Ramos (cell line): ENCODE measurements around the gene RPAP3.

Experiments
- in situ Hi-C: fragments of 300-500 bp; cut with MboI; formaldehyde crosslinking; loops from one replicate; pipeline ENCODE4 v1.14.3; 2022; ENCODE audit warnings: low sequenced_read_pairs; ENCODE audit not compliant: unreplicated experiment

The RPAP3 gene

DNA sequence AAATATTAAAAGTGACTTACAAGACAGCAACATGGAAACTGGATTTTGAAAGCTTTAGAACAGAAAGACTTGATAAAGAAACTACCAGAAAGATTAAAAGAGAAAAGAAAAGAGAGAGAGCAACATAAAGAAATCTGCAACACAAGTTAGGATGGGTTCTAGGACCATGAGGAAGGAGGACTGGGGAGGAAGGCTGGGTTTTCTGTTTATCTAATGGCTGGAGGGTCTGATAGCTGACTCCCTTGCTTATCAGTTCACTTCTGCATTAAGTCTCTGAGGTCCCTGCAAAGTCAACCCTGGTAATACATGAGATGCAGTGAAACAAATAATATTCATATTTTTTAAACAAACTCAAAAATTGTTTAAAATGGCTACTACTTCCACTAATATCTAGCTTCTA lies 90.1 kb downstream of the RPAP3 start:
- in situ Hi-C loops = no loop called here

DNA sequence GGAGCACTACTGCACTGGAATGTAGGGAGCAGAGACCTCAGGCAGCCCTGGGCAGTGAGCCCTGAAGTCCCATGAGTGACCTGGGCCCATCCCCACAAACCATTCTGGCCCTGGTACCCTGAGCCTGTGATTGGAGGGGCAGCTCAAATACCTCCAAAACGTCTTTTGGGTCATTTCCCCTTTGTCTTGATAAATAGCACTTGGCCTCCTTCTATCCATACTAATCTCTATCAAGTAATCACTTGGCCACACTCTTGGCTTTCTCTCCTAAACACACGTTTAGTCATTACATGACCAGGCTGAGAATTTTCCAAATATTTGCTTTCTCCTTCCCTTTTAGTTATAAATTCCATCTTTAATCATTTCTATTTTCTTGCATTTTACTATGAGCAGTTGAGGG lies 91.3 kb downstream of the RPAP3 start:
- in situ Hi-C loops = no loop called here

DNA sequence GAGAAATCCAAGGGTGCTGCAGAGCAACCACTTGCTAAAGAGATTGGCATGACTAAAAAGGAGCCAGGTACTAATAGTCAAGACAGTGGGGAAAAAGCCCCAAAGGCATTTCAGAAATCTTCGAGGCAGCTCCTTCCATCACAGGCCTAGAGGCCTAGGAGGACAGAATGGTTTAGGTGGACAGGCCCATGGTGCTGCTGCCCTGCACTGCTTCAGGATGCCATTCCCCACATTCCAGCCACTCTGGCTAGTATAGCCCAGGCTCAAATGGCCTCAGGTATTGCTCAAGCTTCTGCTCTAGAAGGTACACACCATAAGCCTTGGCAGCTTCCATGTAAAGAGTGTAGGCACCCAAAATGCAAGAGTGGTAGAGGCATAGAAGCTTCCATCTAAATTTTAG lies 92.9 kb downstream of the RPAP3 start:
- in situ Hi-C loops = no loop called here

DNA sequence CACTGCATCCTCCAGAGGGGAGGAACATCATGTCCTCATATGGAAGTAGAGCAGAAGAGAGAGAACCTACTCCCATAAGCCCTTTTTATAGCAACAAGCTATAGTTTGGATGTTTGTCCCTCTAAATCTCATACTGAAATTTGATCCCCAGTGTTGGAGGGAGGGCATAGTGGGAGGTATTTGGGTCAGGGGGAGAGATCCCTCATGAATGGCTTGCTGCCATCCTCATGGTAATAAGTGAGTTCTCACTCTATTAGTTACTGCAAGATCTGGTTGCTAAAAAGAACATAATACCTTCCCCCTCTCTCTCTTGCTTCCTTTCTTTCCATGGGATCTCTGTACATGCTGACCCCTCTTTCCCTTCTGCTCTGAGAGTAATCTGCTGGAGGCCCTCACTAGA lies 93.9 kb downstream of the RPAP3 start:
- in situ Hi-C loops = no loop called here
